ENCODE measurements around the gene DMKN.

Gene DMKN

DNA sequence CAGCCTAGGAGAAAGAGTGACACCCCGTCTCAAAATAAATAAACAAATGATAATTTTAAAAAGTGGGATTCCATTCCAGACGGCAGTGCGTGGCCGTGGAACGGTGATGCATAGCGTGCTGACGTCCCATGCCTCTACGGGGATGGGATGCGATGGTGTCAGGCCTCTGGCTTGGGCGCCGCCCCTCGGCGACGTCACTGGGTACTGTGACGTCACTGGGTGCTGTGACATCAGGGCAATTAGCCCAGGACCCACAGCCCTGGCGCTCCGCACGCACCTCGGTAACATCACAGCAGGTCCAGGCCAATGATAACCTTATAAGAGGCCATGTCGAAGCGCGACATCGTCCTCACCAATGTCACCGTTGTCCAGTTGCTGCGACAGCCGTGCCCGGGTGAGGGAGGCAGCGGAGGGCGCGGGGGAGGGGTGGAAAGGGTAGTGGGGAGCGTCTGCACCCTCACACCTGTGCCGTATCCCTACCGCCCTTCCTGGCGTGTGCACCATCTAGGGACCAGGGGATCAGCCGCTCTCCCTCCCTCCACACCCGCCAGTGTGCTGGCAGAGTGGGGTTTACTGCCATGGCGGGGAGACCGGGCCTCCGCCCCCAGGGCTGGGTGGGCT is 19.9 kb upstream of the DMKN start, which contains the start of gene GAPDHS:
TSS of gene GAPDHS (plus strand) at position 256 of the 621 bp plus-strand sequence. CDS start at position 328, 72 bp downstream.
- TF ChIP-seq, protein P1, sequence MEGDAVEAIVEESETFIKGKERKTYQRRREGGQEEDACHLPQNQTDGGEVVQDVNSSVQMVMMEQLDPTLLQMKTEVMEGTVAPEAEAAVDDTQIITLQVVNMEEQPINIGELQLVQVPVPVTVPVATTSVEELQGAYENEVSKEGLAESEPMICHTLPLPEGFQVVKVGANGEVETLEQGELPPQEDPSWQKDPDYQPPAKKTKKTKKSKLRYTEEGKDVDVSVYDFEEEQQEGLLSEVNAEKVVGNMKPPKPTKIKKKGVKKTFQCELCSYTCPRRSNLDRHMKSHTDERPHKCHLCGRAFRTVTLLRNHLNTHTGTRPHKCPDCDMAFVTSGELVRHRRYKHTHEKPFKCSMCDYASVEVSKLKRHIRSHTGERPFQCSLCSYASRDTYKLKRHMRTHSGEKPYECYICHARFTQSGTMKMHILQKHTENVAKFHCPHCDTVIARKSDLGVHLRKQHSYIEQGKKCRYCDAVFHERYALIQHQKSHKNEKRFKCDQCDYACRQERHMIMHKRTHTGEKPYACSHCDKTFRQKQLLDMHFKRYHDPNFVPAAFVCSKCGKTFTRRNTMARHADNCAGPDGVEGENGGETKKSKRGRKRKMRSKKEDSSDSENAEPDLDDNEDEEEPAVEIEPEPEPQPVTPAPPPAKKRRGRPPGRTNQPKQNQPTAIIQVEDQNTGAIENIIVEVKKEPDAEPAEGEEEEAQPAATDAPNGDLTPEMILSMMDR (IDR thresholded peaks at IDR 0.05): no peak
- DNase-seq: no peak
- intact Hi-C loops (cut with DNase I; ENCODE audit: low total_unique reads): no loop called here
- Histone ChIP-seq H3K4me1 (peaks cover 0 to 8% (median 0%) of the 10 kb centered on the region in 4 donors), H3K4me3 (no peak within 1 kb of the TSS), H3K27me3 (peaks cover 0 to 80% of the 10 kb centered on the region in 2 donors), H3K36me3 (no peaks in the 10 kb centered on the region), H3K9me3 (no peaks in the 10 kb centered on the region), H3K27ac (no peak within 1 kb of the TSS)

DNA sequence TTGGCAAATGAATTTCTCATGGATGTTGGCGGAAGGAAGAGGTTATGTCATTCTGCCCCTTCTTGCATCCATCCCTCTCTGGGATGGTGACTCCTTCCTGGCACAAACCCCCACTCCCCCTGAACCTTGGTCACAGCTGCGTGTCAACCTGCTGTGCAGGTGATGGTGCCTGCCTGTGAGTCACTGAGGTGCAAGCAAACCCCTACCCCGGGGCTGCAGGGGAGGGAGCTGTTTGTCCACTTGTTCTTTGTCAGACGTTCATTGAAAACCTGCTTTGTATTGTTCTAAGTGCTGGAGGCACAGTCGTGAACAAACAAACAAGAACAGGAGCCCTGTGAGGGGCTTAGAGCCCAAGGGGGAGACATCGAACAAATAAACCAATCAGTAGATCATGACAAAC is 17.8 kb upstream of the DMKN start:
- Histone ChIP-seq H3K4me3 (no peak overlapping the region), H3K4me1 (peaks cover 0 to 8% (median 0%) of the 10 kb centered on the region in 4 donors), H3K27ac (no peak overlapping the region), H3K9me3 (no peaks in the 10 kb centered on the region), H3K27me3 (peaks cover 0 to 92% of the 10 kb centered on the region in 2 donors), H3K36me3 (no peaks in the 10 kb centered on the region)
- TF ChIP-seq, protein P1 (IDR thresholded peaks at IDR 0.05): no peak
- intact Hi-C loops (cut with DNase I; ENCODE audit: low total_unique reads): no loop called here
- DNase-seq: no peak

DNA sequence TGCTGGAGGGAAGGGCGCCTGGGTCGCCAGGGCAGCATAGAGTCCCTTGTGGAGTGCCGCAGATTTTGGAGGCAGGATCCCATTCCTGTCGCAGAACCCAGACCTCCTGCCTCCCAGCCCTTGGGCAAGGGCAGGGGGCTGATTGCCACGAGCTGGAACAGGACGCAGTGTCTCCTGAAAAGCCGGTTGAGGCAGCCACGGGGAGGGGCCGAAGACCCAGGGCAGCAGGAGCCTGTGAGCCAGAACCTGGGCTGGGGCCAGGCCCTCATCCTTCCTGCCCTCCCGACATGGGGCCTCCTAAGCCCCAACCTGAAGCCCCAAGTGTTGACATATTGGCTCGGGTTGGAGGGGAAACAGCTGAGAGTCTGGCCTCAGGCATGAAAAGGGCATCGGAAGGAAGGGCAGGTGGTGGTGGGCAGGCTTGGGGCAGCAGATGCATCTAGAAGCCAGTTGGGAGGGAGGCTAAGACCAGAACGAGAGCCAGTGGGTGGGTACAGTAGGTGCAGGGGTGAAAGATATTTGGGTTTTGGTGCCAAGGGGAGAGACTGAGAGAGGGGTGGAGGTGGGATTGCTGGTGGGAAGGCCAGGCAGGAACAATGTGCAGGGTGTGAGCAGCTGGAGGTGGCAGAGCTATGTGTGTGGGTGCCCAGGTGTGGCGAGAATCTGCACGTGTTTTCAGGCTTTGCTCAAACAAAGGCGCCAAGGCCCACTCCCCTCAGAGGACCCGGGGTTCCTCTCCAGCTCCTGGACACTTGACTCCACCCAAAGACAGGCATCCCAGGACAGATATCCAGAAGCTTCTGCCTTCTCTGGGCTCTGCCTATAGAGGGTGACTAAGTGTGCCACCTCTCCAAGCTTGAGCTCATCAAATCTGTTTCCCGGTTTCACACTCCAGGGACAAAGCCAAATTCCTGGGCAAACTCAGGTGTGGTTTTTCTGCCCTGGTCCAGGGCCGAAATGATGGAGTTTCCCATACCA is 16.1 kb upstream of the DMKN start:
- Histone ChIP-seq H3K4me1 (peaks cover 0 to 8% (median 0%) of the 10 kb centered on the region in 4 donors), H3K27me3 (peaks cover 0 to 97% of the 10 kb centered on the region in 2 donors), H3K27ac (no peak overlapping the region), H3K9me3 (no peaks in the 10 kb centered on the region), H3K36me3 (no peaks in the 10 kb centered on the region), H3K4me3 (no peak overlapping the region)
- no peak for DNase-seq
- TF ChIP-seq, protein P1 (IDR thresholded peaks at IDR 0.05): no peak
- intact Hi-C loops (cut with DNase I; ENCODE audit: low total_unique reads): no loop called here

DNA sequence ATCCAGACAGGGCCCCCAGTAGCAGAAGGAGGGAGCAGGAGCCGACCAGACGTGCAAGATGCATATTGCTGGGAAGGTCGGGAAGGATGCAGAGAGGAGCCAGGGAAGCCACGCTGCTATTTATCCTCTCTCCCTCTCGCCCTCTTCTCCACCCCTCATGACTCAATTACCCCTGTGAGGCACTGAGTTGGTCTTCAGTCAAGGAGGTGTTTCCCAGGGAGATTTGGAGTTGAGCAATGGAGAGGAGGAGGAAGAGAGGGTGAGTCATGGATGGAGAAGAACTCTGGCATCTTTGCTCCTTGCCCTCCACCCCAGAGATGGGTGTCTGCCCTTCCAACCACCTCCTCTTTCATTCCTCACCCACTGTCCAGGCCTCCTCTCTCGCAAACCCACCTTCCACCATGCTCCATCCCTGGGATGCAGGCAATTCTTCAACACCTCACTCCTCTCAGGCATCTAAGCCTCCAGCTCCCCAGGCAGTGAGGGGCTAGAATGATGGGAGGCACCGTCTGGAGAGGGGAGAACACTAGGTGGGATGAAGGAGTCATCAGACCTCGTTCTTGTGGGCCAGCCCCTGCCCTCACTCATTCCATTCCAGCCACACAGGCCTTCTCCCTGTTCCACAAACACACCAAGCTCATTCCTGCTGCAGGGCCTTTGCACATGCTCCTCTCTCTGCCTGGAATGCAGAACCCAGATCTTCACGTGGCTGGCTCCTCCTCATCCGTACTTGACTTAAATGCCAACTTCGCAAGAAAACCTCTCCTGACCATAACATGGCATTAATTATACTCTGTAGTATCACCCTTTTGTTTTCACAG is 15.0 kb upstream of the DMKN start, which contains the start of gene SBSN:
TSS of gene SBSN (minus strand) at position 94 of the 821 bp plus-strand sequence. CDS start at position 64, 30 bp downstream.
- TF ChIP-seq, protein P1 (IDR thresholded peaks at IDR 0.05): no peak
- H3K4me3 ChIP-seq: no peak within 1 kb of the TSS
- intact Hi-C loops (cut with DNase I; ENCODE audit: low total_unique reads): no loop called here
- peaks cover 0 to 96% of the 10 kb centered on the region in 2 donors for H3K27me3 ChIP-seq
- H3K9me3 ChIP-seq: no peaks in the 10 kb centered on the region
- H3K36me3 ChIP-seq: no peaks in the 10 kb centered on the region
- H3K27ac ChIP-seq: no peak within 1 kb of the TSS
- peaks cover 0 to 2% (median 0%) of the 10 kb centered on the region in 4 donors for H3K4me1 ChIP-seq
- DNase-seq: no peak

DNA sequence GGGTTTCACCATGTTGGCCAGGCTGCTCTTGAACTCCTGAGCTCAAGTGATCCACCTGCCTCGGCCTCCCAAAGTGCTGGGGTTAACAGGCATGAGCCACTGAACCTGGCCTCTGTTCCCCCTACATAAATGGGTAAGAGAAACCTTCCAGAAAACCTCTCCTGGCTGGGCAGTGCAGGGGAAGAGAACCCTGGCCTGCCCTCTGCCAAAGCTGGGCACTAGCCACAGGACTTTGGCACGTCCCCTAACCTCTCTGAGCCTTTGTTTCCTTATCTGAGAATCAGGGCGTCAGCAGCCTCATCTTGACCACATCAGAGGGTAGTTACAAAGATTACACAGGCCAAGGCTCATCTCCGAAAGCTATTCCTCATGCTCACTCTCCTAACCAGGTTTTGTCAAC is 12.4 kb upstream of the DMKN start:
- no peak for DNase-seq
- no peaks in the 10 kb centered on the region for H3K36me3 ChIP-seq
- intact Hi-C loops (cut with DNase I; ENCODE audit: low total_unique reads): no loop called here
- no peak overlapping the region for H3K27ac ChIP-seq
- TF ChIP-seq, protein P1 (IDR thresholded peaks at IDR 0.05): no peak
- no peaks in the 10 kb centered on the region for H3K9me3 ChIP-seq
- H3K4me3 ChIP-seq: no peak overlapping the region
- H3K27me3 ChIP-seq: peaks cover 0 to 75% of the 10 kb centered on the region in 2 donors
- no peaks in the 10 kb centered on the region for H3K4me1 ChIP-seq

Measured in tibial artery (tissue), 4 donors.